Fibroblast of lung (primary cell): ENCODE results near the gene FOXC1.

ENCODE experiments used
- EZH2 ChIP-seq: IDR thresholded peaks from 2 replicates; pipeline ENCODE4 v1.5.1; 2012; ENCODE audit warnings: low read length, control low read depth, mild to moderate bottlenecking; ENCODE audit errors: missing control alignments
- TF ChIP-seq, protein P1 (sequence below), 2 donors: IDR thresholded peaks in 1 of 2; conservative IDR thresholded peaks in 1 of 2; 1 replicate in 1 of 2; 2 replicates in 1 of 2; pipeline ENCODE4 v1.5.1; 2011 to 2012; ENCODE audit warnings: low read length in 2 of 2, control low read depth in 1 of 2, inconsistent platforms in 1 of 2, low read depth in 1 of 2, mild to moderate bottlenecking in 1 of 2

GRCh38 chr6:1604158-1605003 is 5.3 kb upstream of the FOXC1 start:
- TF ChIP-seq, protein P1, sequence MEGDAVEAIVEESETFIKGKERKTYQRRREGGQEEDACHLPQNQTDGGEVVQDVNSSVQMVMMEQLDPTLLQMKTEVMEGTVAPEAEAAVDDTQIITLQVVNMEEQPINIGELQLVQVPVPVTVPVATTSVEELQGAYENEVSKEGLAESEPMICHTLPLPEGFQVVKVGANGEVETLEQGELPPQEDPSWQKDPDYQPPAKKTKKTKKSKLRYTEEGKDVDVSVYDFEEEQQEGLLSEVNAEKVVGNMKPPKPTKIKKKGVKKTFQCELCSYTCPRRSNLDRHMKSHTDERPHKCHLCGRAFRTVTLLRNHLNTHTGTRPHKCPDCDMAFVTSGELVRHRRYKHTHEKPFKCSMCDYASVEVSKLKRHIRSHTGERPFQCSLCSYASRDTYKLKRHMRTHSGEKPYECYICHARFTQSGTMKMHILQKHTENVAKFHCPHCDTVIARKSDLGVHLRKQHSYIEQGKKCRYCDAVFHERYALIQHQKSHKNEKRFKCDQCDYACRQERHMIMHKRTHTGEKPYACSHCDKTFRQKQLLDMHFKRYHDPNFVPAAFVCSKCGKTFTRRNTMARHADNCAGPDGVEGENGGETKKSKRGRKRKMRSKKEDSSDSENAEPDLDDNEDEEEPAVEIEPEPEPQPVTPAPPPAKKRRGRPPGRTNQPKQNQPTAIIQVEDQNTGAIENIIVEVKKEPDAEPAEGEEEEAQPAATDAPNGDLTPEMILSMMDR (conservative IDR thresholded peaks at IDR 0.05 in 1 of 2, IDR thresholded peaks at IDR 0.05 in 1 of 2; ENCODE audit: low read depth in 1 of 2, low read length in 2 of 2): peak; percentile 50 to 85
- TF ChIP-seq EZH2: no peak
